GM23248 (cell line): Measurements from ENCODE around the gene ABCA8. TPM values are rescaled to one million over a fixed set of nuclear protein-coding genes. Genes with fewer than 3 reads are reported as not detected.

Experiments used
- DNase-seq: peaks from one replicate; pipeline ENCODE4 v3.0.0-alpha.2; 2015
- H2AFZ ChIP-seq: fragments of 200-600 bp; sonication (generic); 2 replicates; pipeline ENCODE4 v1.6.1; 2016; ENCODE audit warnings: antibody characterized with exemption
- H3F3A ChIP-seq: fragments of 200-600 bp; sonication (generic); 2 replicates; pipeline ENCODE4 v1.6.1; 2016; ENCODE audit warnings: mild to moderate bottlenecking, antibody characterized with exemption, mixed run types; ENCODE audit not compliant: insufficient read depth
- H3K27ac ChIP-seq: fragments of 200-600 bp; sonication (generic); 2 replicates; pipeline ENCODE4 v1.5.1; 2016; ENCODE audit warnings: mild to moderate bottlenecking
- H3K27me3 ChIP-seq: fragments of 200-600 bp; sonication (generic); replicated peaks from 2 replicates; pipeline ENCODE4 v1.6.1; 2016; ENCODE audit warnings: mild to moderate bottlenecking; ENCODE audit not compliant: insufficient read depth
- H3K36me3 ChIP-seq: fragments of 200-600 bp; sonication (generic); 2 replicates; pipeline ENCODE4 v1.6.1; 2016; ENCODE audit warnings: low read depth, mild to moderate bottlenecking
- H3K4me1 ChIP-seq: fragments of 200-600 bp; sonication (generic); 2 replicates; pipeline ENCODE4 v1.6.1; 2016; ENCODE audit warnings: mild to moderate bottlenecking; ENCODE audit not compliant: insufficient read depth
- H3K4me2 ChIP-seq: fragments of 200-600 bp; sonication (generic); one replicate; pipeline ENCODE4 v1.6.1; 2016; ENCODE audit warnings: mild to moderate bottlenecking; ENCODE audit not compliant: unreplicated experiment
- H3K4me3 ChIP-seq: fragments of 200-600 bp; sonication (generic); 2 replicates; pipeline ENCODE4 v1.5.1; 2016; ENCODE audit warnings: mild to moderate bottlenecking
- H3K79me2 ChIP-seq: fragments of 200-600 bp; sonication (generic); 2 replicates; pipeline ENCODE4 v1.6.1; 2016; ENCODE audit warnings: mild to moderate bottlenecking; ENCODE audit not compliant: insufficient read depth
- H3K9ac ChIP-seq: fragments of 200-600 bp; sonication (generic); 2 replicates; pipeline ENCODE4 v1.6.1; 2016; ENCODE audit warnings: mild to moderate bottlenecking
- H3K9me2 ChIP-seq: fragments of 200-600 bp; sonication (generic); 2 replicates; pipeline ENCODE4 v1.6.1; 2016; ENCODE audit warnings: mixed run types, mild to moderate bottlenecking, moderate library complexity; ENCODE audit not compliant: insufficient read depth
- H3K9me3 ChIP-seq: fragments of 200-600 bp; sonication (generic); one replicate; pipeline ENCODE4 v1.6.1; 2017; ENCODE audit warnings: low read depth
- H4K20me1 ChIP-seq: fragments of 200-600 bp; sonication (generic); 2 replicates; pipeline ENCODE4 v1.6.0; 2016; ENCODE audit not compliant: insufficient read depth
- EZH2 ChIP-seq: fragments of 200-600 bp; sonication (generic); IDR thresholded peaks from 2 replicates; pipeline ENCODE4 v1.6.1; 2018; ENCODE audit warnings: antibody characterized with exemption, mild to moderate bottlenecking; ENCODE audit not compliant: insufficient read depth, poor library complexity, severe bottlenecking
- EZH2phosphoT487 ChIP-seq: fragments of 200-600 bp; sonication (generic); IDR thresholded peaks from 2 replicates; pipeline ENCODE4 v1.6.1; 2018; ENCODE audit warnings: antibody characterized with exemption, moderate library complexity, mild to moderate bottlenecking, low read depth; ENCODE audit not compliant: insufficient read depth
- WGBS, 2 experiments: methylation state at CpG; one replicate each; pipeline ENCODE4 v1.1.6; 2015 to 2017; ENCODE audit warnings: low lambda C conversion rate in 2 of 2, low coverage in 1 of 2; ENCODE audit errors: missing lambda C conversion rate in 2 of 2; 5-methylcytosine and 5-hydroxymethylcytosine counted together
- in situ Hi-C: fragments of 300-500 bp; cut with MboI; formaldehyde crosslinking; loops from 2 replicates; pipeline ENCODE4 v1.15.0; 2020
- polyA plus RNA-seq: library from polyadenylated mRNA; unstranded; fragments of >200 nt; fragmentation: Nextera tagmentation; extraction: Ambion mirVana; gene quantifications from 2 replicates; pipeline ENCODE4 v1.2.1, GENCODE V29; 2016
- total RNA-seq: library from RNA; depleted of rRNA; stranded (reverse); fragments of >200 nt; shearing (Covaris generic); gene quantifications from 2 replicates; pipeline ENCODE4 v1.2.3, GENCODE V29; 2014

The ABCA8 gene
- total and polyA plus RNA-seq, 2 experiments from 2014 or later, result 4.4 to 8.0 TPM

DNA sequence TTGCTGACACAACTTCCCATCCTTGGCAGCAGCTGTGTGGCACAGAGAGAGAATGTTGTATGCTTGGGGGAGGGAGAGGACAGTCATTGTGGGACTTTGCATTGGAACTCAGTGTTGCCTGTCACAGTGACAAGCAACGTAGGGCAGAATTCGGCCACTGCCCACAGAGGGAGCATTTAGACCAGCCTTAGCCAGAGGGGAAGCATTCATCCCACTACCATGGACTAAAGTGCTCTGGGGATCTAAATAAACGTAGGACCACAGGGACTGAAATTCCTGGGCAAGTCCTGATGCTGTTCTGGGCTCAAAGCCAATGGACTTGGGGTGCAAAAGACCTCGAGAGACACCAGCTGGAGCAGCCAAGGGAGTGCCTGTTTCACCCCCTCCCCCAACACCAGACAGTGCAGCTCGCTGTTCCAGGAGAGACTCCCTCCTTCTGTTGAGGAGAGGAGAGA is 44.9 kb downstream of the ABCA8 start:
- H4K20me1 ChIP-seq, result no peaks in the 10 kb centered on the region
- H2AFZ ChIP-seq, result peak overlapping the region; percentile 45; the same call in 1 of the 2 replicates
- H3F3A ChIP-seq, result peaks cover 26% of the 10 kb centered on the region
- DNase-seq, result peak; percentile 12
- H3K4me2 ChIP-seq, result no peak overlapping the region
- H3K4me1 ChIP-seq, result peaks cover 24% of the 10 kb centered on the region
- in situ Hi-C loops, result no loop called here
- H3K9me2 ChIP-seq, result no peaks in the 10 kb centered on the region
- H3K79me2 ChIP-seq, result no peaks in the 10 kb centered on the region
- peak overlapping the region; percentile 81 for H3K27ac ChIP-seq
- TF ChIP-seq EZH2phosphoT487 (no peak), EZH2 (no peak)
- no peak overlapping the region; the same call in 1 of the 2 replicates for H3K9ac ChIP-seq
- H3K9me3 ChIP-seq, result no peaks in the 10 kb centered on the region
- WGBS, 2 experiments, result 53 to 59% methylated on average over 5 of the region's 5 CpGs
- H3K4me3 ChIP-seq, result no peak overlapping the region
- no peaks in the 10 kb centered on the region for H3K27me3 ChIP-seq
- H3K36me3 ChIP-seq, result no peaks in the 10 kb centered on the region

DNA sequence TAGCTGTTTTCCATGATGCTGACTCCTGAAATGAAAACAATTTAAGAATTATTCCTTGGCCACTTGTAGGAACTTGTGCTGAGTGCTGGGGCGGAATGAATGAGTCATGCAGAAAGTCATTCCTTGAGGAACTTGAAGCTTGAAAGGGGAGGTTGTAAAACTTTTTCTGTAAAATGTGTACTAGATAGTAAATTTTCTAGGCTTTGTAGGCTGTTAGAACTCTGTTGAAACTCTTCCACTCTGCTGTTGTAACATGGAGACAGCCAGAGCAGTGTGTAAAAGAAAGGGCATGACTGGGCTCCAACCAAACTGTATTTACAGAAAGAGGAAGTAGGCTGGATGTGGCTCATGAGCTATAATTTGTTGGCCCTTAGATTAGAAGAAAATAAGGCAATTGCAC is 46.1 kb downstream of the ABCA8 start:
- Histone ChIP-seq H3K4me2 (peak overlapping the region; percentile 61), H3F3A (peaks cover 26% of the 10 kb centered on the region), H3K4me1 (peaks cover 24% of the 10 kb centered on the region), H3K9me2 (no peaks in the 10 kb centered on the region), H3K27me3 (no peaks in the 10 kb centered on the region), H3K36me3 (no peaks in the 10 kb centered on the region), H3K9me3 (no peaks in the 10 kb centered on the region), H3K4me3 (peak overlapping the region; percentile 43), H3K9ac (peak overlapping the region; percentile 53), H4K20me1 (no peaks in the 10 kb centered on the region), H3K79me2 (no peaks in the 10 kb centered on the region), H3K27ac (peak overlapping the region; percentile 81), H2AFZ (peak overlapping the region; percentile 45)
- TF ChIP-seq EZH2, result no peak
- no peak for TF ChIP-seq EZH2phosphoT487
- WGBS, 2 experiments, result 0% methylated on average over 1 of the region's 1 CpG
- DNase-seq, result peak; percentile 92
- in situ Hi-C loops, result no loop called here

DNA sequence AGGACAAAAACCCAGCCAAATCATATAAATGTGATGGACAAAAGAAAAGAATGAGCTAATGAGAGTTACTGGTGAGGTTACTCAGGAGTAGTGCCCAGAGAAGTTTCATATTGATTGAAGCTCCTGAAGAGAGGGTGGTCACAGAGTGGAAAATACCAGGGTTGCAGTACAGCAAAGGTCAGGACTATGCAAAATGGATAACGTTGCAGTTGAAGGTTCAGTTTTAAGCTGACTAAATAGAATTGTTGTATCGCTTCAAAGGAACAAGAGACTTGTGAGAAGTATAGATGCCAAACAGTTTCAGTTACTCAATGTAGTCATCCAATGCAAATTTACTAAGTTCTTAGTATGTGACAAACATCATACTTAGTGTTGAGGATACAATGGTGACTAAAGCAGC is 47.1 kb downstream of the ABCA8 start:
- no peak for DNase-seq
- Histone ChIP-seq H3K4me3 (no peak overlapping the region), H3K79me2 (no peaks in the 10 kb centered on the region), H3K9me2 (no peaks in the 10 kb centered on the region), H3K36me3 (no peaks in the 10 kb centered on the region), H4K20me1 (no peaks in the 10 kb centered on the region), H2AFZ (no peak overlapping the region), H3K9ac (no peak overlapping the region), H3K4me1 (peaks cover 24% of the 10 kb centered on the region), H3F3A (peaks cover 26% of the 10 kb centered on the region), H3K9me3 (no peaks in the 10 kb centered on the region), H3K27me3 (no peaks in the 10 kb centered on the region), H3K4me2 (no peak overlapping the region), H3K27ac (peak overlapping the region; percentile 81; the same call in 1 of the 2 replicates)
- in situ Hi-C loops, result no loop called here
- TF ChIP-seq EZH2phosphoT487, result no peak
- WGBS, 2 experiments, result 97 to 100% methylated on average over 2 of the region's 2 CpGs

GRCh38 chr17:68906638-68907037 is 48.6 kb downstream of the ABCA8 start:
- 86 to 94% methylated on average over 3 of the region's 3 CpGs for WGBS, 2 experiments
- no peaks in the 10 kb centered on the region for H3K9me3 ChIP-seq
- H3K4me3 ChIP-seq, result no peak overlapping the region
- H3K4me1 ChIP-seq, result peaks cover 24% of the 10 kb centered on the region
- DNase-seq, result peak; percentile 26
- in situ Hi-C loops, result no loop called here
- no peaks in the 10 kb centered on the region for H3K79me2 ChIP-seq
- H3K4me2 ChIP-seq, result no peak overlapping the region
- H3K27ac ChIP-seq, result no peak overlapping the region
- H3K9me2 ChIP-seq, result no peaks in the 10 kb centered on the region
- TF ChIP-seq EZH2 (no peak), EZH2phosphoT487 (no peak)
- H3F3A ChIP-seq, result peaks cover 26% of the 10 kb centered on the region
- no peak overlapping the region for H3K9ac ChIP-seq
- no peak overlapping the region for H2AFZ ChIP-seq
- no peaks in the 10 kb centered on the region for H3K36me3 ChIP-seq
- no peaks in the 10 kb centered on the region for H3K27me3 ChIP-seq
- H4K20me1 ChIP-seq, result no peaks in the 10 kb centered on the region

- Histone ChIP-seq H2AFZ (no peak overlapping the region), H3K9me2 (no peaks in the 10 kb centered on the region), H3K4me3 (no peak overlapping the region), H3K9ac (no peak overlapping the region), H3K4me2 (no peak overlapping the region), H3K36me3 (0 out of 2 replicates have a peak, but pooled peaks cover 6% of the 10 kb centered on the region), H3K9me3 (no peaks in the 10 kb centered on the region), H4K20me1 (no peaks in the 10 kb centered on the region), H3K27ac (no peak overlapping the region), H3K4me1 (peaks cover 3% of the 10 kb centered on the region; the same call in 1 of the 2 replicates), H3K79me2 (no peaks in the 10 kb centered on the region), H3K27me3 (no peaks in the 10 kb centered on the region), H3F3A (peaks cover 4% of the 10 kb centered on the region)
- DNase-seq, result no peak
- WGBS, 2 experiments, result 88 to 91% methylated on average over 8 of the region's 8 CpGs
- TF ChIP-seq EZH2, result no peak
- no peak for TF ChIP-seq EZH2phosphoT487
- in situ Hi-C loops, result no loop called here
Measured at GRCh38 chr17:68903286-68903685, 51.9 kb downstream of the ABCA8 start.
